ENCODE data around the gene MOG. TPM values are rescaled to one million over a fixed set of nuclear protein-coding genes. Genes with fewer than 3 reads are reported as not detected.

MOG gene
- polyA plus RNA-seq, 2 of the 4 experiments (the other 2 are of a cell fraction): not detected

DNA sequence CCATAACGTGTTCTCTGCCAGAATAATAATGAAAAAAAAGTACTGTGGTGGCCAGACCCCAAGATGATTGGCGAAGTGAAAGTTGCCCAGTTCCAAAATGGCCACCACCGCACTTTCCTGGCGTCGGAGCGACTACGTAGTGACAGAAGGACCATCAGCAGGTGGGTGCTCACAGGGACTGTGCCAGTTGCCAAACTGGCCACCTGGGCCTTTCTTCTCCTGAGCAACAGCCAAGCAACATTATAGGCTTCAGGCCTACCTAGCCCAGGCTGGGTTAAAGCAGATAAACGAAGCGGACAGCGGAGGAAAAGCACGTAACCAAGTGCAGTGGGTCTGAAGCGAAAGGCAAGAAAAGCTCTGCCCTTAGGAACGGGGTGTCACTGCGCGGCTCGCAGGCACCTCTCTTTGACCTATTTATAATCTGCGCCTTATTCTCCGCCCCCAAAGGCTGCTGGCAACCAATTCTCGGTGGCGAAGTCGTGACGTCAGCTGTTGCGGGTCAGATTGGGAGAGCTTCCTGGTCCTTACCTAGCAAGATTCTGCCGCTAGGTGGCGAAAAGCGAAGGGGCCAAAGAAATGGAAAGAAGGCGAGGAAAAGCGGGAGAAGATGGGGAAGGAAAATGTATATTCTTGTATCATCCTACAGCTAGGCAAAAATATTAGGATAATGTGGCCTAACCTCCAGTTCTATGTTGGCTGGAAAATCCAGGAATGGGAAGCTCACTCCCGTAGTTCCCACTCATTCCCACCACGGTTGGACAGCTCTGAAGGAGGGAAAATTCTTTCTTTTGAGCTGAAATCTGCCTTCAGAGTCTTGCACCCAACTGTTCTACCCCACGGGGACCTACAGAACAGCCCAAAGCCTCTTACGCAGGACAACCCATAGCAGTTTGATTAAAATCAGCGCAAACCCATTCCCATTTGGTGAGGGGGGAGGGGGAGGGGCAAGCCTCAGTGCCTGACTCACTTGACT, 6.9 kb upstream of the MOG start:
- FAIRE-seq: no peak
- TF ChIP-seq, protein P1, sequence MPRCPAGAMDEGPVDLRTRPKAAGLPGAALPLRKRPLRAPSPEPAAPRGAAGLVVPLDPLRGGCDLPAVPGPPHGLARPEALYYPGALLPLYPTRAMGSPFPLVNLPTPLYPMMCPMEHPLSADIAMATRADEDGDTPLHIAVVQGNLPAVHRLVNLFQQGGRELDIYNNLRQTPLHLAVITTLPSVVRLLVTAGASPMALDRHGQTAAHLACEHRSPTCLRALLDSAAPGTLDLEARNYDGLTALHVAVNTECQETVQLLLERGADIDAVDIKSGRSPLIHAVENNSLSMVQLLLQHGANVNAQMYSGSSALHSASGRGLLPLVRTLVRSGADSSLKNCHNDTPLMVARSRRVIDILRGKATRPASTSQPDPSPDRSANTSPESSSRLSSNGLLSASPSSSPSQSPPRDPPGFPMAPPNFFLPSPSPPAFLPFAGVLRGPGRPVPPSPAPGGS (IDR thresholded peaks at IDR 0.05): 0 out of 3 replicates have a peak, but pooled peaks have one; percentile 37
- TF ChIP-seq, protein P2, sequence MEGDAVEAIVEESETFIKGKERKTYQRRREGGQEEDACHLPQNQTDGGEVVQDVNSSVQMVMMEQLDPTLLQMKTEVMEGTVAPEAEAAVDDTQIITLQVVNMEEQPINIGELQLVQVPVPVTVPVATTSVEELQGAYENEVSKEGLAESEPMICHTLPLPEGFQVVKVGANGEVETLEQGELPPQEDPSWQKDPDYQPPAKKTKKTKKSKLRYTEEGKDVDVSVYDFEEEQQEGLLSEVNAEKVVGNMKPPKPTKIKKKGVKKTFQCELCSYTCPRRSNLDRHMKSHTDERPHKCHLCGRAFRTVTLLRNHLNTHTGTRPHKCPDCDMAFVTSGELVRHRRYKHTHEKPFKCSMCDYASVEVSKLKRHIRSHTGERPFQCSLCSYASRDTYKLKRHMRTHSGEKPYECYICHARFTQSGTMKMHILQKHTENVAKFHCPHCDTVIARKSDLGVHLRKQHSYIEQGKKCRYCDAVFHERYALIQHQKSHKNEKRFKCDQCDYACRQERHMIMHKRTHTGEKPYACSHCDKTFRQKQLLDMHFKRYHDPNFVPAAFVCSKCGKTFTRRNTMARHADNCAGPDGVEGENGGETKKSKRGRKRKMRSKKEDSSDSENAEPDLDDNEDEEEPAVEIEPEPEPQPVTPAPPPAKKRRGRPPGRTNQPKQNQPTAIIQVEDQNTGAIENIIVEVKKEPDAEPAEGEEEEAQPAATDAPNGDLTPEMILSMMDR (IDR thresholded peaks at IDR 0.05): peak; percentile 64
- peak; percentile 57 for TF ChIP-seq POLR2A (IDR thresholded peaks at IDR 0.05; ENCODE audit: low read length)
- TF ChIP-seq, protein P3, sequence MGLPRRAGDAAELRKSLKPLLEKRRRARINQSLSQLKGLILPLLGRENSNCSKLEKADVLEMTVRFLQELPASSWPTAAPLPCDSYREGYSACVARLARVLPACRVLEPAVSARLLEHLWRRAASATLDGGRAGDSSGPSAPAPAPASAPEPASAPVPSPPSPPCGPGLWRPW (IDR thresholded peaks at IDR 0.05): no peak
- TF ChIP-seq RFX5 (IDR thresholded peaks at IDR 0.05): peak; percentile 99
- TF ChIP-seq CEBPB (IDR thresholded peaks at IDR 0.05): no peak
- peak in 1 of 2 experiments; percentile 34; a peak in 1 of 5 replicates for TF ChIP-seq JUN (IDR thresholded peaks at IDR 0.05)
- TF ChIP-seq PHF8 (IDR thresholded peaks at IDR 0.05; ENCODE audit: borderline replicate concordance, low read depth): peak; percentile 30; the same call in 1 of the 2 replicates

DNA sequence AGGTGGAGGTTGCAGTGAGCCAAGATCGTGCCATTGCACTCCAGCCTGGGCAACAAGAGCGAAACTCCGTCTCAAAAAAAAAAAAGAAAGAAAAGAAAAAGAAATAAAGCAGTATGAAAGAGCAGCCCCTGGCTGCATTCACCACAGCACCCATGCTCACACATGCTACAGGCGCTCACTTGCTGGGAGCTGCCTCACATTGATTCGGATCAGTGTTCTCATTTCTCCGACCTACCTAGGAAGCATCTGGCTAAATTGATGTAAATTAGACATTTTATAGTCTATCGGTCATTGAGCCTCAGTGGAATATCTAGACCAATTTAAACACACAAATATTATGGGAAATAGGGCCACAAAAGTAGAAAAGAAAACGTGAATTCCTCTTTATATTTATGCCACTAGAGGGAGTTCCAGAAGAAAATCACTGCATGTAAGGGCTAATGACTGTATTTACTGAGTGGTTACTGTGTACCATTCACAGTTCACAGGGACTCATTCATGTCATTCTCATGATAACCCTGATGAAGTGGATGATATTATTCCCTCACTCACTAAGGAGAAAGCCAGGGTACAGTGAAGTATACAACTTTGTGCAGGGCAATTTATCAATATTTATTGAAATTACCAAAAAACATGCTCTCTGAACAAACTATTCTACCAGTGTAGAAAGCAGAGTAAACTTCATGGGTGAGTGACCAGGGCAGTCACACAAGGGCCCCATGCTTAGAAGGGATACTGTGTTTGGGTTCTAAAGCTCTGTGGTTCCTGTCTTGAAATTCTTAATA, 5.3 kb upstream of the MOG start:
- no peak for FAIRE-seq
- CTCF ChIA-PET: interaction anchor here (0.7 to 12.2 kb wide), 11 partner anchors 9 to 101 kb away, joined by 3 to 183 read pairs (median 5); partner anchors contain the start of gene GABBR1
- Histone ChIP-seq H3K4me1 (no peaks in the 10 kb centered on the region), H3K4me2 (no peak overlapping the region), H3K4me3 (no peak overlapping the region), H3K9me3 (no peaks in the 10 kb centered on the region), H3K27ac (no peak overlapping the region)
- 41% methylated on average over 8 of the region's 8 CpGs for WGBS (ENCODE audit: missing lambda C conversion rate)
- POLR2A ChIA-PET: no interaction called here
- peak; percentile 31 to 50; a peak in 3 of 6 replicates for ATAC-seq
- TF ChIP-seq NR3C1 (IDR thresholded peaks at IDR 0.05) (no peak), GATA3 (IDR thresholded peaks at IDR 0.05; ENCODE audit: borderline replicate concordance) (no peak), BHLHE40 (IDR thresholded peaks at IDR 0.05; ENCODE audit: low read depth, low read length) (no peak)
- TF ChIP-seq, protein P2 (IDR thresholded peaks at IDR 0.05): peak; percentile 54
- peak; percentile 40 to 51 for DNase-seq (ENCODE audit: low read depth in 1 of 2, low spot score in 1 of 2)

More for the DNA sequence above, 6.9 kb upstream of the MOG start:
- ChIA-PET CTCF (interaction anchor here (0.8 to 12.2 kb wide), 20 partner anchors 11 to 809 kb away, joined by 3 to 183 read pairs (median 4); partner anchors contain the start of gene GABBR1), POLR2A (interaction anchor here (0.6 to 1.3 kb wide), 6 partner anchors 17 to 411 kb away, joined by 3 to 13 read pairs (median 3); partner anchors contain the start of genes GABBR1 and POLR1H)
- Histone ChIP-seq H3K27ac (peak overlapping the region; percentile 71 to 87), H3K4me1 (no peaks in the 10 kb centered on the region), H3K4me3 (peak overlapping the region; percentile 48), H3K4me2 (peak overlapping the region; percentile 83), H3K9me3 (no peaks in the 10 kb centered on the region)
- DNase-seq (ENCODE audit: low read depth in 1 of 2, low spot score in 1 of 2): peak; percentile 94 to 95
- ATAC-seq: peak; percentile 93 to 94
- WGBS (ENCODE audit: missing lambda C conversion rate): 2% methylated on average over 32 of the region's 33 CpGs

DNA sequence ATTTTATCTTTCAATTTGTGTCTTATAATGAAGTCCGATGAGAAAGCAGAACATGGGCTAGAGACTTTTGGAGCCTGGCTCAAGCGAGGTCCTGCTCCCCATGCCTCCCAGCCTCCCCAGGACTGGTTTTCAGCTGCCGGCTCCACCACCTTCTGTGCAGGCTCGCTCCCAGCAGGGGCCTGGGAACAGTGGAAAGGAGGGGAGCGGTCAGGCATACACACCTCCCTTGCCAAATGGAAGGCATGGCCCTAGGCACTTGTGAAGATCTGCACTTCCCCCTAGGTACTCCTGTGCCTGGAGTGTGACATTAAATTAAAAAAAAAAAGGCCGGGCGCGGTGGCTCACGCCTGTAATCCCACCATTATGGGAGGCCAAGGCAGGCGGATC, 4.7 kb upstream of the MOG start:
- ChIA-PET POLR2A (no interaction called here), CTCF (interaction anchor here (0.7 to 12.2 kb wide), 6 partner anchors 12 to 36 kb away, joined by 3 to 183 read pairs (median 14); partner anchors contain the start of gene GABBR1)
- FAIRE-seq (no peak), DNase-seq (ENCODE audit: low read depth in 1 of 2, low spot score in 1 of 2) (no peak), ATAC-seq (no peak)
- H3K4me1 ChIP-seq: no peaks in the 10 kb centered on the region
- no peak overlapping the region for H3K4me2 ChIP-seq
- H3K27ac ChIP-seq: no peak overlapping the region
- H3K9me3 ChIP-seq: no peaks in the 10 kb centered on the region
- 82% methylated on average over 7 of the region's 10 CpGs for WGBS (ENCODE audit: missing lambda C conversion rate)
- no peak overlapping the region for H3K4me3 ChIP-seq
- TF ChIP-seq SMC3 (IDR thresholded peaks at IDR 0.05): no peak
- TF ChIP-seq, protein P3 (IDR thresholded peaks at IDR 0.05): no peak
- TF ChIP-seq ZFP36 (IDR thresholded peaks at IDR 0.05; ENCODE audit: borderline replicate concordance, partially characterized antibody): no peak
- no peak for TF ChIP-seq MYC (IDR thresholded peaks at IDR 0.05; ENCODE audit: borderline replicate concordance, low read length)
- TF ChIP-seq, protein P4, sequence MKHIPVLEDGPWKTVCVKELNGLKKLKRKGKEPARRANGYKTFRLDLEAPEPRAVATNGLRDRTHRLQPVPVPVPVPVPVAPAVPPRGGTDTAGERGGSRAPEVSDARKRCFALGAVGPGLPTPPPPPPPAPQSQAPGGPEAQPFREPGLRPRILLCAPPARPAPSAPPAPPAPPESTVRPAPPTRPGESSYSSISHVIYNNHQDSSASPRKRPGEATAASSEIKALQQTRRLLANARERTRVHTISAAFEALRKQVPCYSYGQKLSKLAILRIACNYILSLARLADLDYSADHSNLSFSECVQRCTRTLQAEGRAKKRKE (CRISPR knock-in tag; IDR thresholded peaks at IDR 0.05; ENCODE audit: low read depth): no peak
- TF ChIP-seq JUNB (IDR thresholded peaks at IDR 0.05): no peak
- TF ChIP-seq GATA3 (IDR thresholded peaks at IDR 0.05; ENCODE audit: borderline replicate concordance): no peak
- no peak for TF ChIP-seq KDM1A (IDR thresholded peaks at IDR 0.05; ENCODE audit: low read depth)
- TF ChIP-seq ZC3H11A (IDR thresholded peaks at IDR 0.05): no peak
- TF ChIP-seq, protein P2 (IDR thresholded peaks at IDR 0.05): no peak
- no peak for TF ChIP-seq CBX2 (IDR thresholded peaks at IDR 0.05; ENCODE audit: borderline replicate concordance, low read depth)
